Gastroesophageal sphincter (tissue), 3 donors: ENCODE measurements around the gene JARID2.

ENCODE experiments used
- EP300 ChIP-seq: sonication (generic); formaldehyde crosslinking; IDR thresholded peaks from one replicate; pipeline ENCODE4 v1.6.1; 2017; ENCODE audit warnings: antibody characterized with exemption, mild to moderate bottlenecking
- TF ChIP-seq, protein P1 (sequence below), 4 experiments: fragments of 200-600 bp in 2 of 4; fragments of 450-650 bp in 2 of 4; sonication (generic) in 1 of 4; IDR thresholded peaks; one replicate each; pipeline ENCODE4 v1.5.1; 2017 to 2019; ENCODE audit warnings: antibody characterized with exemption in 4 of 4, mild to moderate bottlenecking in 2 of 4, moderate library complexity in 2 of 4

GRCh38 chr6:15411766-15412165 lies 165.9 kb downstream of the JARID2 start:
- TF ChIP-seq, protein P1, sequence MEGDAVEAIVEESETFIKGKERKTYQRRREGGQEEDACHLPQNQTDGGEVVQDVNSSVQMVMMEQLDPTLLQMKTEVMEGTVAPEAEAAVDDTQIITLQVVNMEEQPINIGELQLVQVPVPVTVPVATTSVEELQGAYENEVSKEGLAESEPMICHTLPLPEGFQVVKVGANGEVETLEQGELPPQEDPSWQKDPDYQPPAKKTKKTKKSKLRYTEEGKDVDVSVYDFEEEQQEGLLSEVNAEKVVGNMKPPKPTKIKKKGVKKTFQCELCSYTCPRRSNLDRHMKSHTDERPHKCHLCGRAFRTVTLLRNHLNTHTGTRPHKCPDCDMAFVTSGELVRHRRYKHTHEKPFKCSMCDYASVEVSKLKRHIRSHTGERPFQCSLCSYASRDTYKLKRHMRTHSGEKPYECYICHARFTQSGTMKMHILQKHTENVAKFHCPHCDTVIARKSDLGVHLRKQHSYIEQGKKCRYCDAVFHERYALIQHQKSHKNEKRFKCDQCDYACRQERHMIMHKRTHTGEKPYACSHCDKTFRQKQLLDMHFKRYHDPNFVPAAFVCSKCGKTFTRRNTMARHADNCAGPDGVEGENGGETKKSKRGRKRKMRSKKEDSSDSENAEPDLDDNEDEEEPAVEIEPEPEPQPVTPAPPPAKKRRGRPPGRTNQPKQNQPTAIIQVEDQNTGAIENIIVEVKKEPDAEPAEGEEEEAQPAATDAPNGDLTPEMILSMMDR (IDR thresholded peaks at IDR 0.05): no peak
- no peak for TF ChIP-seq EP300
